HepG2 (cell line): Measurements from ENCODE around the gene CIART.

ENCODE experiments used
- CTCF ChIP-seq: sonication (generic); formaldehyde crosslinking; IDR thresholded peaks from 2 replicates; pipeline ENCODE4 v1.5.0; 2020; ENCODE audit warnings: mild to moderate bottlenecking, missing genetic modification reagents, moderate library complexity
- HMG20A ChIP-seq: IDR thresholded peaks from 2 replicates; pipeline ENCODE4 v1.6.1; 2016; ENCODE audit warnings: borderline replicate concordance
- MXI1 ChIP-seq: IDR thresholded peaks from 3 replicates; pipeline ENCODE4 v1.6.1; 2012; ENCODE audit warnings: low read depth, low read length, inconsistent platforms, borderline replicate concordance
- MZF1 ChIP-seq: sonication (generic); formaldehyde crosslinking; IDR thresholded peaks from 2 replicates; pipeline ENCODE4 v1.8.1; 2023; ENCODE audit warnings: mild to moderate bottlenecking, missing genetic modification reagents, borderline replicate concordance
- POLR2A ChIP-seq, 2 experiments: IDR thresholded peaks; 2 replicates each; pipeline ENCODE4 v1.6.1; 2011; ENCODE audit warnings: low read depth in 2 of 2, low read length in 2 of 2, mild to moderate bottlenecking in 1 of 2, moderate library complexity in 1 of 2; ENCODE audit not compliant: insufficient read depth in 1 of 2
- POLR2AphosphoS5 ChIP-seq: IDR thresholded peaks from 2 replicates; pipeline ENCODE4 v1.6.1; 2012; ENCODE audit warnings: low read depth, low read length
- RBM39 ChIP-seq: fragments of 200-400 bp; formaldehyde crosslinking; IDR thresholded peaks from one replicate; pipeline ENCODE4 v1.6.1; 2018; ENCODE audit warnings: antibody characterized with exemption, mild to moderate bottlenecking, low read depth, low read length; ENCODE audit not compliant: poor library complexity, severe bottlenecking
- TAF1 ChIP-seq: sonication (generic); formaldehyde crosslinking; IDR thresholded peaks from 2 replicates; pipeline ENCODE4 v1.4.0; 2020; ENCODE audit warnings: missing genetic modification reagents
- ZBTB7A ChIP-seq: sonication (generic); formaldehyde crosslinking; IDR thresholded peaks from 2 replicates; pipeline ENCODE4 v1.8.0; 2022; ENCODE audit warnings: mild to moderate bottlenecking, missing genetic modification reagents
- ZBTB8A ChIP-seq: sonication (generic); formaldehyde crosslinking; IDR thresholded peaks from 2 replicates; pipeline ENCODE4 v1.4.0; 2020; ENCODE audit warnings: mild to moderate bottlenecking, low read depth, missing genetic modification reagents, borderline replicate concordance
- ZNF337 ChIP-seq: sonication (generic); formaldehyde crosslinking; IDR thresholded peaks from 2 replicates; pipeline ENCODE4 v1.5.1; 2020; ENCODE audit warnings: missing genetic modification reagents, low read depth, mild to moderate bottlenecking, borderline replicate concordance
- ZNF513 ChIP-seq: sonication (generic); formaldehyde crosslinking; conservative IDR thresholded peaks from 2 replicates; pipeline ENCODE4 v1.5.0; 2020; ENCODE audit warnings: missing genetic modification reagents

GRCh38 chr1:150249936-150250335 lies 32.4 kb upstream of the CIART start:
- TF ChIP-seq ZBTB7A (CRISPR knock-in tag) (no peak), RBM39 (no peak), POLR2AphosphoS5 (no peak), POLR2A (IDR thresholded peaks at IDR 0.05; ENCODE audit: insufficient read depth in 1 of 2, low read depth in 2 of 2, low read length in 2 of 2) (no peak), ZNF513 (CRISPR knock-in tag) (no peak), MZF1 (CRISPR knock-in tag) (no peak), ZNF337 (CRISPR knock-in tag) (no peak), TAF1 (CRISPR knock-in tag) (no peak), HMG20A (CRISPR knock-in tag) (no peak), ZBTB8A (no peak), MXI1 (no peak), CTCF (CRISPR knock-in tag) (no peak)
